ENCODE results near the gene GNA12. TPM values are rescaled to one million over a fixed set of nuclear protein-coding genes. Genes with fewer than 3 reads are reported as not detected.
"Not testable (repeated sequence)": the region's sequence is repeated elsewhere in the genome, so short reads cannot be mapped to it uniquely, and the experiment has no call there.

GNA12 gene
- total and polyA plus RNA-seq, 12 donors, result 8.2 to 65.1 (median 42.9) TPM

DNA sequence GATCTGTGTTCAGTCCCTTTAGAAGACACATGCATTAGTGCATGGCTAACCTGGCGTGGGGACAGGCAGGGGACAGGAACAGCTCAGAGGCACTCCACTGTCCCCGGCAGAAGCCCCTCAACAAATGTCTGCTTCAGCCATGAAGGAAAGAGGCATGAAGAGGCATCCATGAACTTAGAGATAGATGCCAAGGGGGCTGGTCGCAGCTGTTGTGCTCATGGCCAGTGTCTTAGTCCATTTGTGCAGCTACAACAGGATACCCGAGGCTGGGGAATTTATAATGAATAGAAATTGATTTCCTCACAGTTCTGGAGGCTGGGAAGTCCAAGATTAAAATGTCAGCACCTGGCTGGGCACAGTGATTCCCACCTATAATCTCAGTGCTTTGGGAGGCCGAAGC is 14.5 kb upstream of the GNA12 start:
- WGBS, 4 donors, result 91 to 93% (median 93%) methylated on average over 5 of the region's 5 CpGs
- Histone ChIP-seq H3K4me3 (no peak overlapping the region), H3K36me3 (replicated peaks in 1 of 2) (no peaks in the 10 kb centered on the region), H3K27me3 (no peaks in the 10 kb centered on the region), H3K4me1 (replicated peaks in 1 of 2) (peaks cover 8 to 10% of the 10 kb centered on the region in 2 donors), H3K27ac (no peak overlapping the region), H3K9me3 (replicated peaks in 1 of 3) (no peaks in the 10 kb centered on the region)
- no peak for DNase-seq
- intact Hi-C loops (cut with DNase I), result no loop called here
- TF ChIP-seq POLR2A (IDR thresholded peaks at IDR 0.05), result no peak
- TF ChIP-seq, protein P1, sequence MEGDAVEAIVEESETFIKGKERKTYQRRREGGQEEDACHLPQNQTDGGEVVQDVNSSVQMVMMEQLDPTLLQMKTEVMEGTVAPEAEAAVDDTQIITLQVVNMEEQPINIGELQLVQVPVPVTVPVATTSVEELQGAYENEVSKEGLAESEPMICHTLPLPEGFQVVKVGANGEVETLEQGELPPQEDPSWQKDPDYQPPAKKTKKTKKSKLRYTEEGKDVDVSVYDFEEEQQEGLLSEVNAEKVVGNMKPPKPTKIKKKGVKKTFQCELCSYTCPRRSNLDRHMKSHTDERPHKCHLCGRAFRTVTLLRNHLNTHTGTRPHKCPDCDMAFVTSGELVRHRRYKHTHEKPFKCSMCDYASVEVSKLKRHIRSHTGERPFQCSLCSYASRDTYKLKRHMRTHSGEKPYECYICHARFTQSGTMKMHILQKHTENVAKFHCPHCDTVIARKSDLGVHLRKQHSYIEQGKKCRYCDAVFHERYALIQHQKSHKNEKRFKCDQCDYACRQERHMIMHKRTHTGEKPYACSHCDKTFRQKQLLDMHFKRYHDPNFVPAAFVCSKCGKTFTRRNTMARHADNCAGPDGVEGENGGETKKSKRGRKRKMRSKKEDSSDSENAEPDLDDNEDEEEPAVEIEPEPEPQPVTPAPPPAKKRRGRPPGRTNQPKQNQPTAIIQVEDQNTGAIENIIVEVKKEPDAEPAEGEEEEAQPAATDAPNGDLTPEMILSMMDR (IDR thresholded peaks at IDR 0.05), result no peak

- intact Hi-C loops (cut with DNase I), result no loop called here
These were observed 12.5 kb upstream of the GNA12 start for GRCh38 chr7:2856388-2857169.

GRCh38 chr7:2855386-2855785 is 11.3 kb upstream of the GNA12 start:
- Histone ChIP-seq H3K4me3 (no peak overlapping the region), H3K36me3 (replicated peaks in 1 of 2) (no peaks in the 10 kb centered on the region), H3K27ac (no peak overlapping the region), H3K9me3 (replicated peaks in 1 of 3) (no peaks in the 10 kb centered on the region), H3K27me3 (no peaks in the 10 kb centered on the region), H3K4me1 (replicated peaks in 1 of 2) (no peaks in the 10 kb centered on the region)
- intact Hi-C loops (cut with DNase I), result no loop called here
- DNase-seq, result no peak
- WGBS, 4 donors, result 91 to 99% (median 97%) methylated on average over 6 of the region's 6 CpGs
- TF ChIP-seq POLR2A (IDR thresholded peaks at IDR 0.05), result no peak

More at GRCh38 chr7:2856388-2857169, 12.5 kb upstream of the GNA12 start:
- no peaks in the 10 kb centered on the region for H3K4me1 ChIP-seq (replicated peaks in 1 of 2)
- DNase-seq, result no peak
- TF ChIP-seq POLR2A (IDR thresholded peaks at IDR 0.05), result no peak
- TF ChIP-seq, protein P1 (IDR thresholded peaks at IDR 0.05), result no peak
- no peak overlapping the region for H3K4me3 ChIP-seq
- no peaks in the 10 kb centered on the region for H3K36me3 ChIP-seq (replicated peaks in 1 of 2)
- WGBS, 4 donors, result 59 to 74% (median 62%) methylated on average over 4 to 5 of the region's 5 CpGs
- H3K27ac ChIP-seq, result no peak overlapping the region
- no peaks in the 10 kb centered on the region for H3K27me3 ChIP-seq
- no peaks in the 10 kb centered on the region for H3K9me3 ChIP-seq (replicated peaks in 1 of 3)

DNA sequence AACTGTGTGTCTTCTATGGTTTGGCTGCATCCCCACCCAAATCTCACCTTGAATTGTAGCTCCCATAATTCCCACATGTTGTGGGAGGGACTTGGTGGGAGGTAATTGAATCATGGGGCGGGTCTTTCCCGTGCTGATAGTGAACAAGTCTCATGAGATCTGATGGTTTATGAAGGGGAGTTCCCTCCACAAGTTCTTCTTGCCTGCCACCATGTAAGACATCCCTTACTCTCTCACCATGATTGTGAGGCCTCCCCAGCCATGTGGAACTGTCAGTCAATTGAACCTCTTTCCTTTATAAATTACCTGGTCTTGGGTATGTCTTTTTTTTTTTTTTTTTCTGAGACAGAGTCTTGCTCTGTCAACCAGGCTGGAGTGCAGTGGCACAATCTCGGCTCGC is 9.4 kb upstream of the GNA12 start:
- intact Hi-C loops (cut with DNase I); H3K27me3 ChIP-seq; DNase-seq; H3K36me3 ChIP-seq (replicated peaks in 1 of 2); H3K4me3 ChIP-seq; H3K9me3 ChIP-seq (replicated peaks in 1 of 3); H3K4me1 ChIP-seq (replicated peaks in 1 of 2); H3K27ac ChIP-seq: not testable (repeated sequence)
- 87 to 94% (median 93%) methylated on average over 4 of the region's 4 CpGs for WGBS, 4 donors

- intact Hi-C loops (cut with DNase I), result no loop called here
- Histone ChIP-seq H3K36me3 (replicated peaks in 1 of 2) (no peaks in the 10 kb centered on the region), H3K4me3 (no peak overlapping the region), H3K9me3 (replicated peaks in 1 of 3) (no peaks in the 10 kb centered on the region), H3K27ac (no peak overlapping the region), H3K4me1 (replicated peaks in 1 of 2) (no peaks in the 10 kb centered on the region), H3K27me3 (no peaks in the 10 kb centered on the region)
- TF ChIP-seq, protein P1 (IDR thresholded peaks at IDR 0.05), result no peak
- WGBS, 4 donors, result 46 to 82% (median 70%) methylated on average over 3 of the region's 3 CpGs
- no peak for DNase-seq
These were observed 9.0 kb upstream of the GNA12 start for GRCh38 chr7:2853147-2853546.

All from adrenal gland (tissue), 12 donors.